CD4-positive, alpha-beta memory T cell (primary cell): Measurements from ENCODE around the gene NUDT8. TPM values are rescaled to one million over a fixed set of nuclear protein-coding genes. Genes with fewer than 3 reads are reported as not detected.

Experiments used
- CTCF ChIA-PET: fragments of 350-600 bp; sonication (Branson Sonifier 250); formaldehyde crosslinking; loops from one replicate; lab custom pipeline; 2021; ENCODE audit warnings: inconsistent platforms; ENCODE audit not compliant: partially characterized antibody; lab: Charles Lee
- POLR2A ChIA-PET: fragments of 350-600 bp; sonication (Branson Sonifier 250); formaldehyde crosslinking; loops from one replicate; lab custom pipeline; 2021; ENCODE audit not compliant: partially characterized antibody; lab: Charles Lee
- DNase-seq, 5 donors: peaks; one replicate each; pipeline versions ENCODE4 v3.0.0 to v3.0.0-alpha.2; 2020 to 2022; ENCODE audit warnings: mixed read lengths in 1 of 5
- H3K27ac ChIP-seq: one replicate; pipeline ENCODE4 v1.7.0; 2013; ENCODE audit warnings: low read depth, low read length
- H3K27me3 ChIP-seq: 2 replicates; pipeline ENCODE4 v1.7.0; 2013; ENCODE audit warnings: mild to moderate bottlenecking, low read length, moderate library complexity; ENCODE audit not compliant: insufficient read depth
- H3K36me3 ChIP-seq: 2 replicates; pipeline ENCODE4 v1.7.0; 2013; ENCODE audit warnings: mild to moderate bottlenecking, low read length, moderate library complexity; ENCODE audit not compliant: insufficient read depth
- H3K4me1 ChIP-seq: 2 replicates; pipeline ENCODE4 v1.7.0; 2013; ENCODE audit warnings: mild to moderate bottlenecking, low read length, moderate library complexity; ENCODE audit not compliant: insufficient read depth
- H3K4me3 ChIP-seq, 2 donors: one replicate each; pipeline ENCODE4 v1.7.0; 2013; ENCODE audit warnings: low read length in 2 of 2, mild to moderate bottlenecking in 1 of 2
- H3K9me3 ChIP-seq, 2 donors: one replicate each; pipeline ENCODE4 v1.7.0; 2013; ENCODE audit warnings: low read length in 2 of 2, control low read depth in 1 of 2; ENCODE audit not compliant: control insufficient read depth in 1 of 2
- H3K27ac Mint-ChIP-seq, 7 donors: one replicate each; pipeline ENCODE4 v1.8.0; 2020 to 2021; ENCODE audit warnings: mixed read lengths in 7 of 7, mild to moderate bottlenecking in 6 of 7, inconsistent platforms in 3 of 7, moderate library complexity in 3 of 7
- H3K27me3 Mint-ChIP-seq, 2 donors: one replicate each; pipeline ENCODE4 v1.8.0; 2020 to 2021; ENCODE audit warnings: mixed read lengths in 2 of 2
- H3K36me3 Mint-ChIP-seq, 2 donors: one replicate each; pipeline ENCODE4 v1.8.0; 2020 to 2021; ENCODE audit warnings: mixed read lengths in 2 of 2, inconsistent platforms in 1 of 2, mild to moderate bottlenecking in 1 of 2
- H3K4me1 Mint-ChIP-seq, 4 donors: one replicate each; pipeline ENCODE4 v1.8.0; 2020 to 2021; ENCODE audit warnings: mixed read lengths in 4 of 4, mild to moderate bottlenecking in 1 of 4
- H3K4me3 Mint-ChIP-seq, 8 donors: one replicate each; pipeline ENCODE4 v1.8.0; 2020 to 2021; ENCODE audit warnings: mixed read lengths in 8 of 8, mild to moderate bottlenecking in 7 of 8, moderate library complexity in 6 of 8, inconsistent platforms in 3 of 8
- H3K9me3 Mint-ChIP-seq, 8 donors: one replicate each; pipeline ENCODE4 v1.8.0; 2020 to 2021; ENCODE audit warnings: mixed read lengths in 8 of 8, mild to moderate bottlenecking in 5 of 8, inconsistent platforms in 3 of 8, moderate library complexity in 1 of 8
- intact Hi-C: fragments of 100-400 bp; cut with micrococcal nuclease; formaldehyde crosslinking; loops from one replicate; pipeline ENCODE4 v1.15.1; 2023
- polyA plus RNA-seq, 2 donors: library from polyadenylated mRNA; unstranded; fragments of 300-500 nt; fragmentation: Illumina TruSeq; gene quantifications; one replicate each; pipeline ENCODE4 v1.2.3, GENCODE V29; 2021
- total RNA-seq, 2 experiments: library from RNA; stranded (reverse); gene quantifications; one replicate each; pipeline ENCODE4 v1.2.3, GENCODE V29; 2021

Gene NUDT8
- total and polyA plus RNA-seq, 4 experiments from 2014 or later = 2.0 to 4.5 (median 3.7) TPM

DNA sequence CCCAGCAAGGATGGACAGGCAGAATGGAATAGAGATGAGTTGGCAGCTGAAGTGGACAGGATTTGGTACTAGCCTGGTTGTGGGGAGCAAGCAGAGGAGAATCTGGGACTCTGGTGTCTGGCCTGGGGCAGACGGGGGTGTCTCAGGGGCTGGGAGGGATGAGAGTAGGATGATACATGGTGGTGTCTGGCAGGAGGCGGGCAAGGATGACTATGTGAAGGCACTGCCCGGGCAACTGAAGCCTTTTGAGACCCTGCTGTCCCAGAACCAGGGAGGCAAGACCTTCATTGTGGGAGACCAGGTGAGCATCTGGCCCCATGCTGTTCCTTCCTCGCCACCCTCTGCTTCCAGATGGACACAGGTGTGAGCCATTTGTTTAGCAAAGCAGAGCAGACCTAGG, 43.8 kb downstream of the NUDT8 start:
- no peak overlapping the region for H3K27ac ChIP-seq
- no peak for DNase-seq
- ChIA-PET POLR2A (interaction anchor here (1.2 kb wide), 1 partner anchor 102 kb away, joined by 3 read pairs; no protein-coding TSS in a partner anchor), CTCF (no interaction called here)
- no peak overlapping the region for H3K4me3 ChIP-seq
- intact Hi-C loops = no loop called here
- no peaks in the 10 kb centered on the region for H3K27me3 Mint-ChIP-seq
- H3K4me1 ChIP-seq = peaks cover 10% of the 10 kb centered on the region
- peaks cover 13 to 33% (median 22%) of the 10 kb centered on the region in 4 donors for H3K4me1 Mint-ChIP-seq
- H3K9me3 ChIP-seq = no peaks in the 10 kb centered on the region
- H3K36me3 Mint-ChIP-seq = peaks cover 0 to 2% of the 10 kb centered on the region in 2 donors
- H3K9me3 Mint-ChIP-seq = no peaks in the 10 kb centered on the region
- H3K36me3 ChIP-seq = no peaks in the 10 kb centered on the region
- H3K4me3 Mint-ChIP-seq = peak overlapping the region in 5 of 8 donors; percentile 1 to 59 (median 36)
- no peaks in the 10 kb centered on the region for H3K27me3 ChIP-seq
- H3K27ac Mint-ChIP-seq = peak overlapping the region; percentile 25 to 85 (median 73)

DNA sequence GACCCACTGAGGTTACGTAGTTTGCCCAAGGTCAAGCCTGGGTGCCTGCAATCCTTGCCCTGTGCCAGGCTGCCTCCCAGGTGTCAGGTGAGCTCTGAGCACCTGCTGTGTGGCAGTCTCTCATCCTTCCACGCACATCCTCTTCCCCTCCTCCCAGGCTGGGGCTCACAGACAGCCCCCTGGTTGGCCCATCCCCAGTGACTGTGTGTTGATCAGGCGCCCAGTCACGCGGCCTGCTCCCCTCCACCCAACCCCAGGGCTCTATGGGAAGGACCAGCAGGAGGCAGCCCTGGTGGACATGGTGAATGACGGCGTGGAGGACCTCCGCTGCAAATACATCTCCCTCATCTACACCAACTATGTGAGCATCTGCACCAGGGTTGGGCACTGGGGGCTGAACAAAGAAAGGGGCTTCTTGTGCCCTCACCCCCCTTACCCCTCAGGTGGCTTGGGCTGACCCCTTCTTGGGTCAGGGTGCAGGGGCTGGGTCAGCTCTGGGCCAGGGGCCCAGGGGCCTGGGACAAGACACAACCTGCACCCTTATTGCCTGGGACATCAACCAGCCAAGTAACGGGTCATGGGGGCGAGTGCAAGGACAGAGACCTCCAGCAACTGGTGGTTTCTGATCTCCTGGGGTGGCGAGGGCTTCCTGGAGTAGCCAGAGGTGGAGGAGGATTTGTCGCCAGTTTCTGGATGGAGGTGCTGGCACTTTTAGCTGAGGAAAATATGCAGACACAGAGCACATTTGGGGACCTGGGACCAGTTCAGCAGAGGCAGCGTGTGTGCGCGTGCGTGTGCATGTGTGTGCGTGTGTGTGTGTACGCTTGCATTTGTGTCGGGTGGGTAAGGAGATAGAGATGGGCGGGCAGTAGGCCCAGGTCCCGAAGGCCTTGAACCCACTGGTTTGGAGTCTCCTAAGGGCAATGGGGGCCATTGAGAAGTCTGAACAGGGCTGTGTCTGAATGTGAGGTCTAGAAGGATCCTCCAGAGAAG, 44.6 kb downstream of the NUDT8 start:
- POLR2A ChIA-PET = interaction anchor here (3.4 kb wide), 1 partner anchor 29 kb away, joined by 22 read pairs; no protein-coding TSS in a partner anchor
- H3K27ac Mint-ChIP-seq = peak overlapping the region; percentile 4 to 87 (median 76)
- no peak overlapping the region for H3K4me3 ChIP-seq
- H3K4me1 Mint-ChIP-seq = peaks cover 13 to 33% (median 22%) of the 10 kb centered on the region in 4 donors
- no peak for DNase-seq
- CTCF ChIA-PET = interaction anchor here (1.2 to 1.4 kb wide), 3 partner anchors 27 to 198 kb away, joined by 3 to 5 read pairs (median 3); partner anchors contain the start of gene NUDT8
- intact Hi-C loops = no loop called here
- no peaks in the 10 kb centered on the region for H3K9me3 Mint-ChIP-seq
- H3K27me3 Mint-ChIP-seq = no peaks in the 10 kb centered on the region
- H3K4me1 ChIP-seq = peaks cover 10% of the 10 kb centered on the region
- no peaks in the 10 kb centered on the region for H3K36me3 ChIP-seq
- no peaks in the 10 kb centered on the region for H3K9me3 ChIP-seq
- peak overlapping the region in 7 of 8 donors; percentile 62 to 77 (median 73) for H3K4me3 Mint-ChIP-seq
- no peaks in the 10 kb centered on the region for H3K27me3 ChIP-seq
- peaks cover 0 to 2% of the 10 kb centered on the region in 2 donors for H3K36me3 Mint-ChIP-seq
- peak overlapping the region; percentile 9 for H3K27ac ChIP-seq

DNA sequence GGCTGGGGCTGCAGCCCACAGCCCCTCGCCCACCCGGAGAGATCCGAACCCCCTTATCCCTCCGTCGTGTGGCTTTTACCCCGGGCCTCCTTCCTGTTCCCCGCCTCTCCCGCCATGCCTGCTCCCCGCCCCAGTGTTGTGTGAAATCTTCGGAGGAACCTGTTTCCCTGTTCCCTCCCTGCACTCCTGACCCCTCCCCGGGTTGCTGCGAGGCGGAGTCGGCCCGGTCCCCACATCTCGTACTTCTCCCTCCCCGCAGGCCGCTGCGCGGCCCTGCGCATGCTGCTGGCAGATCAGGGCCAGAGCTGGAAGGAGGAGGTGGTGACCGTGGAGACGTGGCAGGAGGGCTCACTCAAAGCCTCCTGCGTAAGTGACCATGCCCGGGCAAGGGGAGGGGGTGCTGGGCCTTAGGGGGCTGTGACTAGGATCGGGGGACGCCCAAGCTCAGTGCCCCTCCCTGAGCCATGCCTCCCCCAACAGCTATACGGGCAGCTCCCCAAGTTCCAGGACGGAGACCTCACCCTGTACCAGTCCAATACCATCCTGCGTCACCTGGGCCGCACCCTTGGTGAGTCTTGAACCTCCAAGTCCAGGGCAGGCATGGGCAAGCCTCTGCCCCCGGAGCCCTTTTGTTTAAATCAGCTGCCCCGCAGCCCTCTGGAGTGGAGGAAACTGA, 45.4 kb downstream of the NUDT8 start:
- H3K4me3 ChIP-seq = peak overlapping the region; percentile 6 to 54

DNA sequence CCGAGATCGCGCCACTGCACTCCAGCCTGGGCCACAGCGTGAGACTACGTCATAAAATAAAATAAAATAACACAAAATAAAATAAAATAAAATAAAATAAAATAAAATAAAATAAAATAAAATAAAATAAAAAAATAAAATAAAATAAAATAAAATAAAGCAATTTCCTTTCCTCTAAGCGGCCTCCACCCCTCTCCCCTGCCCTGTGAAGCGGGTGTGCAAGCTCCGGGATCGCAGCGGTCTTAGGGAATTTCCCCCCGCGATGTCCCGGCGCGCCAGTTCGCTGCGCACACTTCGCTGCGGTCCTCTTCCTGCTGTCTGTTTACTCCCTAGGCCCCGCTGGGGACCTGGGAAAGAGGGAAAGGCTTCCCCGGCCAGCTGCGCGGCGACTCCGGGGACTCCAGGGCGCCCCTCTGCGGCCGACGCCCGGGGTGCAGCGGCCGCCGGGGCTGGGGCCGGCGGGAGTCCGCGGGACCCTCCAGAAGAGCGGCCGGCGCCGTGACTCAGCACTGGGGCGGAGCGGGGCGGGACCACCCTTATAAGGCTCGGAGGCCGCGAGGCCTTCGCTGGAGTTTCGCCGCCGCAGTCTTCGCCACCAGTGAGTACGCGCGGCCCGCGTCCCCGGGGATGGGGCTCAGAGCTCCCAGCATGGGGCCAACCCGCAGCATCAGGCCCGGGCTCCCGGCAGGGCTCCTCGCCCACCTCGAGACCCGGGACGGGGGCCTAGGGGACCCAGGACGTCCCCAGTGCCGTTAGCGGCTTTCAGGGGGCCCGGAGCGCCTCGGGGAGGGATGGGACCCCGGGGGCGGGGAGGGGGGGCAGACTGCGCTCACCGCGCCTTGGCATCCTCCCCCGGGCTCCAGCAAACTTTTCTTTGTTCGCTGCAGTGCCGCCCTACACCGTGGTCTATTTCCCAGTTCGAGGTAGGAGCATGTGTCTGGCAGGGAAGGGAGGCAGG, 46.2 kb downstream of the NUDT8 start, which contains the start of gene GSTP1:
Gene GSTP1 (plus strand): TSS at position 566 of the 958 bp plus-strand sequence. CDS start 32 bp downstream, at position 598.
- intact Hi-C loops = loop anchor here (1.0 kb wide), 1 partner anchor 23 kb away; the partner anchor contains the start of gene NDUFV1
- peak within 1 kb of the TSS; percentile 79 to 96 (median 93) for H3K27ac Mint-ChIP-seq
- Histone ChIP-seq H3K4me3 (peak within 1 kb of the TSS; percentile 6 to 54), H3K4me1 (peaks cover 20% of the 10 kb centered on the region), H3K36me3 (no peaks in the 10 kb centered on the region), H3K27me3 (no peaks in the 10 kb centered on the region), H3K9me3 (no peaks in the 10 kb centered on the region), H3K27ac (peak within 1 kb of the TSS; percentile 65)
- H3K36me3 Mint-ChIP-seq = peaks cover 0 to 2% of the 10 kb centered on the region in 2 donors
- H3K4me3 Mint-ChIP-seq = peak within 1 kb of the TSS; percentile 88 to 94 (median 92)
- no peaks in the 10 kb centered on the region for H3K27me3 Mint-ChIP-seq
- H3K9me3 Mint-ChIP-seq = no peaks in the 10 kb centered on the region
- peaks cover 21 to 45% (median 33%) of the 10 kb centered on the region in 4 donors for H3K4me1 Mint-ChIP-seq
- POLR2A ChIA-PET = interaction anchor here (0.5 to 3.4 kb wide), 8 partner anchors 18 to 230 kb away, joined by 3 to 22 read pairs (median 3); partner anchors contain the start of genes NUDT8, POLD4 and PTPRCAP
- CTCF ChIA-PET = interaction anchor here (0.7 to 2.4 kb wide), 4 partner anchors 11 to 67 kb away, joined by 3 to 6 read pairs (median 4); partner anchors contain the start of genes ACY3 and NUDT8
- peak; percentile 62 to 82 (median 71) for DNase-seq

More for the DNA sequence above, 45.4 kb downstream of the NUDT8 start:
- Mint-ChIP-seq H3K36me3 (peaks cover 0 to 2% of the 10 kb centered on the region in 2 donors), H3K4me1 (peaks cover 18 to 40% (median 29%) of the 10 kb centered on the region in 4 donors), H3K27ac (peak overlapping the region in 6 of 7 donors; percentile 60 to 92 (median 74)), H3K4me3 (peak overlapping the region; percentile 50 to 77 (median 72)), H3K27me3 (no peaks in the 10 kb centered on the region), H3K9me3 (no peaks in the 10 kb centered on the region)
- DNase-seq = peak in 3 of 5 donors; percentile 21 to 51 (median 22)
- intact Hi-C loops = no loop called here
- POLR2A ChIA-PET = interaction anchor here (0.5 to 3.4 kb wide), 6 partner anchors 17 to 148 kb away, joined by 3 to 22 read pairs (median 6); partner anchors contain the start of genes NUDT8 and PTPRCAP
- peak overlapping the region; percentile 65 for H3K27ac ChIP-seq
- H3K4me1 ChIP-seq = peaks cover 16% of the 10 kb centered on the region
- H3K9me3 ChIP-seq = no peaks in the 10 kb centered on the region
- CTCF ChIA-PET = interaction anchor here (1.2 to 2.4 kb wide), 4 partner anchors 10 to 197 kb away, joined by 3 to 6 read pairs (median 4); partner anchors contain the start of gene NUDT8
- no peaks in the 10 kb centered on the region for H3K27me3 ChIP-seq
- H3K36me3 ChIP-seq = no peaks in the 10 kb centered on the region

DNA sequence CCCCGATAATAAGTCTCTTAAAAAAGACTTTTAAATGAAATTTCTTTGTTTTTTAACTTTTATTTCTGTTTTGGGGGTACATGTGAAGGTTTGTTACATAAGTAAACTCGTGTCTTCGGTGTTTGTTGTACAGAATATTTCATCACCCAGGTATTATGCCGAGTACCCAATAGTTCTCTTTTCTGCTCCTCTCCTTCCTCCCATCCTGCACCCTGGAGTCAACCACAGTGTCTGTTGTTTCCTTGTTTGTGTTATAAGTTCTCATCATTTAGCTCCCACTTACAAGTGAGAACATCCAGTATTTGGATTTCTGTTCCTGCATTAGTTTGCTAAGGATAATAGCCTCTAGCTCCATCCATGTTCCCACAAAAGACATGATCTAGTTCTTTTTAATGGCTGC, 47.7 kb downstream of the NUDT8 start:
- H3K27ac ChIP-seq = no peak overlapping the region
- peaks cover 0 to 2% of the 10 kb centered on the region in 2 donors for H3K36me3 Mint-ChIP-seq
- H3K9me3 Mint-ChIP-seq = no peaks in the 10 kb centered on the region
- H3K4me1 ChIP-seq = peaks cover 20% of the 10 kb centered on the region
- H3K4me3 Mint-ChIP-seq = peak overlapping the region in 6 of 8 donors; percentile 49 to 74 (median 72)
- no peak overlapping the region for H3K4me3 ChIP-seq
- H3K27ac Mint-ChIP-seq = peak overlapping the region in 5 of 7 donors; percentile 24 to 85 (median 52)
- CTCF ChIA-PET = interaction anchor here (1.5 to 2.4 kb wide), 2 partner anchors 12 to 47 kb away, joined by 3 to 6 read pairs; partner anchors contain the start of gene NUDT8
- H3K36me3 ChIP-seq = no peaks in the 10 kb centered on the region
- peaks cover 21 to 45% (median 33%) of the 10 kb centered on the region in 4 donors for H3K4me1 Mint-ChIP-seq
- DNase-seq = no peak
- H3K27me3 Mint-ChIP-seq = no peaks in the 10 kb centered on the region
- POLR2A ChIA-PET = interaction anchor here (1.5 to 3.4 kb wide), 2 partner anchors 27 to 33 kb away, joined by 3 to 22 read pairs; no protein-coding TSS in a partner anchor
- no peaks in the 10 kb centered on the region for H3K27me3 ChIP-seq
- H3K9me3 ChIP-seq = no peaks in the 10 kb centered on the region
- intact Hi-C loops = no loop called here
